Liver (tissue), 9 donors: ENCODE measurements around the gene IRF8. TPM values are rescaled to one million over a fixed set of nuclear protein-coding genes. Genes with fewer than 3 reads are reported as not detected.

Source experiments
- DNase-seq: peaks from one replicate; pipeline ENCODE4 v3.0.0-alpha.2; 2017; ENCODE audit warnings: low spot score
- H3K27ac ChIP-seq, 2 donors: one replicate each; pipeline ENCODE4 v1.7.0; 2013; ENCODE audit warnings: inconsistent platforms in 2 of 2, low read length in 2 of 2, control low read depth in 1 of 2, low read depth in 1 of 2, mild to moderate bottlenecking in 1 of 2
- H3K27me3 ChIP-seq, 4 donors: one replicate each; pipeline versions ENCODE4 v1.6.1 to v1.7.0; 2013; ENCODE audit warnings: low read length in 3 of 4, inconsistent platforms in 1 of 4, mild to moderate bottlenecking in 1 of 4, moderate library complexity in 1 of 4; ENCODE audit not compliant: control insufficient read depth in 4 of 4, insufficient read depth in 4 of 4
- H3K36me3 ChIP-seq, 4 donors: one replicate each; pipeline versions ENCODE4 v1.6.1 to v1.7.0; 2013; ENCODE audit warnings: low read length in 3 of 4, mild to moderate bottlenecking in 3 of 4, low read depth in 1 of 4, moderate library complexity in 1 of 4; ENCODE audit not compliant: control insufficient read depth in 4 of 4, insufficient read depth in 3 of 4
- H3K4me1 ChIP-seq, 4 donors: one replicate each; pipeline versions ENCODE4 v1.6.1 to v1.7.0; 2013; ENCODE audit warnings: low read length in 3 of 4, mild to moderate bottlenecking in 3 of 4, moderate library complexity in 1 of 4; ENCODE audit not compliant: control insufficient read depth in 4 of 4, insufficient read depth in 4 of 4
- H3K4me3 ChIP-seq, 3 donors: one replicate each; pipeline versions ENCODE4 v1.6.1 to v1.7.0; 2013; ENCODE audit warnings: low read length in 3 of 3, control low read depth in 1 of 3, low read depth in 1 of 3, mild to moderate bottlenecking in 1 of 3
- H3K9ac ChIP-seq, 2 donors: one replicate each; pipeline ENCODE4 v1.7.0; 2013; ENCODE audit warnings: low read length in 2 of 2, mild to moderate bottlenecking in 2 of 2, moderate library complexity in 2 of 2, control low read depth in 1 of 2, low read depth in 1 of 2
- H3K9me3 ChIP-seq, 4 donors: one replicate each; pipeline versions ENCODE4 v1.6.1 to v1.7.0; 2013; ENCODE audit warnings: low read length in 3 of 4; ENCODE audit not compliant: control insufficient read depth in 4 of 4
- ATF3 ChIP-seq: IDR thresholded peaks from 2 replicates; pipeline ENCODE4 v1.6.1; 2016; ENCODE audit warnings: antibody characterized with exemption
- CTCF ChIP-seq: fragments of 150-350 bp; IDR thresholded peaks from 2 replicates; pipeline ENCODE4 v1.5.1; 2017; ENCODE audit warnings: improper control_type of control experiment, low read depth, low read length; ENCODE audit not compliant: missing input control
- EGR1 ChIP-seq, 2 donors: IDR thresholded peaks; 2 replicates each; pipeline ENCODE4 v1.6.1; 2016 to 2018; ENCODE audit warnings: antibody characterized with exemption in 2 of 2, low read depth in 2 of 2
- FOXA1 ChIP-seq: IDR thresholded peaks from 2 replicates; pipeline ENCODE4 v1.6.1; 2016; ENCODE audit warnings: antibody characterized with exemption
- FOXA2 ChIP-seq: IDR thresholded peaks from 2 replicates; pipeline ENCODE4 v1.6.1; 2016; ENCODE audit warnings: antibody characterized with exemption
- GABPA ChIP-seq, 2 donors: IDR thresholded peaks in 1 of 2; conservative IDR thresholded peaks in 1 of 2; 2 replicates each; pipeline ENCODE4 v1.6.1; 2016; ENCODE audit warnings: antibody characterized with exemption in 2 of 2, mild to moderate bottlenecking in 1 of 2, moderate library complexity in 1 of 2
- HNF4A ChIP-seq, 2 donors: conservative IDR thresholded peaks; 2 replicates each; pipeline ENCODE4 v1.6.1; 2016; ENCODE audit warnings: antibody characterized with exemption in 2 of 2, mild to moderate bottlenecking in 2 of 2
- HNF4G ChIP-seq: IDR thresholded peaks from 2 replicates; pipeline ENCODE4 v1.6.1; 2016; ENCODE audit warnings: antibody characterized with exemption
- JUND ChIP-seq, 2 donors: IDR thresholded peaks; 2 replicates each; pipeline ENCODE4 v1.6.1; 2016; ENCODE audit warnings: antibody characterized with exemption in 2 of 2
- MAX ChIP-seq: IDR thresholded peaks from 2 replicates; pipeline ENCODE4 v1.6.1; 2016; ENCODE audit warnings: antibody characterized with exemption
- NR2F2 ChIP-seq: IDR thresholded peaks from 2 replicates; pipeline ENCODE4 v1.6.1; 2016; ENCODE audit warnings: antibody characterized with exemption
- RAD21 ChIP-seq, 2 donors: IDR thresholded peaks; 2 replicates each; pipeline ENCODE4 v1.6.1; 2016; ENCODE audit warnings: antibody characterized with exemption in 2 of 2, mild to moderate bottlenecking in 2 of 2
- REST ChIP-seq: IDR thresholded peaks from 2 replicates; pipeline ENCODE4 v1.6.1; 2016; ENCODE audit warnings: antibody characterized with exemption, mild to moderate bottlenecking
- RXRA ChIP-seq, 2 donors: IDR thresholded peaks; 2 replicates each; pipeline ENCODE4 v1.6.1; 2017 to 2018; ENCODE audit warnings: antibody characterized with exemption in 2 of 2, mild to moderate bottlenecking in 1 of 2
- SP1 ChIP-seq: IDR thresholded peaks from 2 replicates; pipeline ENCODE4 v1.6.1; 2018; ENCODE audit warnings: antibody characterized with exemption, mild to moderate bottlenecking
- TAF1 ChIP-seq: conservative IDR thresholded peaks from 2 replicates; pipeline ENCODE4 v1.6.1; 2016; ENCODE audit warnings: antibody characterized with exemption, mild to moderate bottlenecking
- YY1 ChIP-seq: IDR thresholded peaks from 2 replicates; pipeline ENCODE4 v1.6.1; 2016; ENCODE audit warnings: antibody characterized with exemption, mild to moderate bottlenecking
- ZBTB33 ChIP-seq: IDR thresholded peaks from 2 replicates; pipeline ENCODE4 v1.6.1; 2016; ENCODE audit warnings: antibody characterized with exemption
- WGBS: extraction: QIAGEN DNeasy Blood & Tissue Kit; methylation state at CpG from one replicate; pipeline ENCODE4 v1.1.7; 2013; 5-methylcytosine and 5-hydroxymethylcytosine counted together
- polyA plus RNA-seq, 2 donors: library from polyadenylated mRNA; stranded (reverse) in 1 of 2; unstranded in 1 of 2; fragments of 200-250 nt in 1 of 2; fragments of >200 nt in 1 of 2; fragmentation: Nextera tagmentation in 1 of 2; extraction: Ambion mirVana in 1 of 2; gene quantifications; one replicate each; pipeline versions ENCODE4 v1.2.1 to v1.2.3, GENCODE V29; 2013 to 2015
- total RNA-seq, 2 donors: library from RNA; depleted of rRNA; stranded (reverse); fragments of >200 nt; gene quantifications; one replicate each; pipeline ENCODE4 v1.2.3, GENCODE V29; 2014
- donor health status: healthy.
- donor health status: healthy.
- donor health status: healthy.
- donor health status: healthy.
- donor health status: healthy.

The IRF8 gene
- total and polyA plus RNA-seq, 4 donors: 5.1 to 25.8 (median 12.3) TPM

- H3K9me3 ChIP-seq: no peaks in the 10 kb centered on the region
- no peaks in the 10 kb centered on the region for H3K27me3 ChIP-seq
- TF ChIP-seq SP1 (peak; percentile 38), MAX (peak; percentile 59), REST (no peak), EGR1 (IDR thresholded peaks at IDR 0.05; ENCODE audit: low read depth in 2 of 2) (peak in 1 of 2 donors; percentile 17), CTCF (no peak), ATF3 (no peak), RXRA (IDR thresholded peaks at IDR 0.05) (peak; percentile 65 to 80), FOXA2 (no peak), HNF4A (conservative IDR thresholded peaks at IDR 0.05) (peak; percentile 75 to 80), YY1 (no peak), FOXA1 (no peak), ZBTB33 (no peak), JUND (IDR thresholded peaks at IDR 0.05) (peak in 1 of 2 donors; percentile 28), GABPA (IDR thresholded peaks at IDR 0.05 in 1 of 2, conservative IDR thresholded peaks at IDR 0.05 in 1 of 2) (no peak), HNF4G (no peak), RAD21 (IDR thresholded peaks at IDR 0.05) (peak in 1 of 2 donors; percentile 12), NR2F2 (no peak), TAF1 (no peak)
- no peaks in the 10 kb centered on the region for H3K36me3 ChIP-seq
- no peak overlapping the region for H3K9ac ChIP-seq
- 55% methylated on average over 14 of the region's 14 CpGs for whole genome bisulfite sequencing
- H3K4me3 ChIP-seq: no peak overlapping the region
- H3K27ac ChIP-seq: peak overlapping the region; percentile 75
- DNase-seq: no peak
- peaks cover 10 to 51% (median 30%) of the 10 kb centered on the region in 4 donors for H3K4me1 ChIP-seq
These were observed 43.1 kb downstream of the IRF8 start for GRCh38 chr16:85941863-85942644.
